GM12891 (cell line): ENCODE data around the gene RGL1.

Source experiments
- POLR2A ChIP-seq: IDR thresholded peaks from 2 replicates; pipeline ENCODE4 v1.6.1; 2011; ENCODE audit warnings: low read depth, low read length, control low read depth
- POLR2AphosphoS5 ChIP-seq: IDR thresholded peaks from 2 replicates; pipeline ENCODE4 v1.6.1; 2011; ENCODE audit warnings: low read depth, low read length, control low read depth

GRCh38 chr1:183892351-183892793, 87.5 kb downstream of the RGL1 start:
- TF ChIP-seq POLR2A (no peak), POLR2AphosphoS5 (no peak)
